BLaER1 (cell line): ENCODE results near the gene CAD.
A peak's percentile ranks its signal among the peaks of the same experiment; 100 is the strongest.
"Not testable (repeated sequence)": the region's sequence is repeated elsewhere in the genome, so short reads cannot be mapped to it uniquely, and the experiment has no call there.

Experiments used
- H3K27ac ChIP-seq: shearing (Covaris generic); formaldehyde crosslinking; 2 replicates; pipeline ENCODE4 v1.8.1; 2022
- H3K27me3 ChIP-seq: shearing (Covaris generic); formaldehyde crosslinking; 2 replicates; pipeline ENCODE4 v1.8.1; 2022
- H3K36me3 ChIP-seq: shearing (Covaris generic); formaldehyde crosslinking; 2 replicates; pipeline ENCODE4 v1.8.1; 2022
- H3K4me1 ChIP-seq: shearing (Covaris generic); formaldehyde crosslinking; 2 replicates; pipeline ENCODE4 v1.8.1; 2022
- H3K4me2 ChIP-seq: shearing (Covaris generic); formaldehyde crosslinking; 2 replicates; pipeline ENCODE4 v1.8.1; 2022
- H3K4me3 ChIP-seq: shearing (Covaris generic); formaldehyde crosslinking; 2 replicates; pipeline ENCODE4 v1.8.1; 2022
- H3K9ac ChIP-seq: shearing (Covaris generic); formaldehyde crosslinking; 2 replicates; pipeline ENCODE4 v1.8.1; 2022
- H3K9me3 ChIP-seq: shearing (Covaris generic); formaldehyde crosslinking; 2 replicates; pipeline ENCODE4 v1.8.1; 2022
- H4K20me1 ChIP-seq: shearing (Covaris generic); formaldehyde crosslinking; 2 replicates; pipeline ENCODE4 v1.8.1; 2022
- Cebpa-rat ChIP-seq: shearing (Covaris generic); IDR thresholded peaks from 2 replicates; pipeline ENCODE4 v1.8.1; 2022

The CAD gene

GRCh38 chr2:27217173-27218121 lies at the start of gene CAD:
CAD (plus strand) TSS chr2:27217369; CDS start chr2:27217552, 183 bp downstream.
- Histone ChIP-seq H3K9ac (peak within 1 kb of the TSS; percentile 93), H3K9me3 (no peaks in the 10 kb centered on the region), H3K27ac (peak within 1 kb of the TSS; percentile 95), H3K4me2 (peak within 1 kb of the TSS; percentile 82), H3K27me3 (no peaks in the 10 kb centered on the region), H4K20me1 (no peaks in the 10 kb centered on the region), H3K4me1 (peaks cover 36% of the 10 kb centered on the region), H3K36me3 (peaks cover 55% of the 10 kb centered on the region), H3K4me3 (peak within 1 kb of the TSS; percentile 80)
- no peak for TF ChIP-seq Cebpa-rat

- H3K4me1 ChIP-seq = peaks cover 10% of the 10 kb centered on the region; the same call in 1 of the 2 replicates
- no peak for TF ChIP-seq Cebpa-rat
- no peaks in the 10 kb centered on the region for H3K9me3 ChIP-seq
- H4K20me1 ChIP-seq = no peaks in the 10 kb centered on the region
- peak overlapping the region; percentile 69 for H3K4me2 ChIP-seq
- H3K4me3 ChIP-seq = no peak overlapping the region
- H3K36me3 ChIP-seq = no peaks in the 10 kb centered on the region
- H3K27ac ChIP-seq = no peak overlapping the region
- H3K27me3 ChIP-seq = no peaks in the 10 kb centered on the region
- H3K9ac ChIP-seq = no peak overlapping the region
Observed at GRCh38 chr2:27170581-27171337, 46.4 kb upstream of the CAD start.

GRCh38 chr2:27171351-27171848 lies 45.8 kb upstream of the CAD start:
- no peak for TF ChIP-seq Cebpa-rat
- no peaks in the 10 kb centered on the region for H3K36me3 ChIP-seq
- no peaks in the 10 kb centered on the region for H3K27me3 ChIP-seq
- no peaks in the 10 kb centered on the region for H3K9me3 ChIP-seq
- H3K4me2 ChIP-seq = no peak overlapping the region
- H3K9ac ChIP-seq = no peak overlapping the region
- H3K27ac ChIP-seq = no peak overlapping the region
- no peak overlapping the region for H3K4me3 ChIP-seq
- no peaks in the 10 kb centered on the region for H4K20me1 ChIP-seq
- H3K4me1 ChIP-seq = peaks cover 10% of the 10 kb centered on the region; the same call in 1 of the 2 replicates

- H3K4me1 ChIP-seq = peaks cover 10% of the 10 kb centered on the region; the same call in 1 of the 2 replicates
- no peak overlapping the region for H3K4me3 ChIP-seq
- H4K20me1 ChIP-seq = no peaks in the 10 kb centered on the region
- no peak for TF ChIP-seq Cebpa-rat
- H3K9ac ChIP-seq = no peak overlapping the region
- no peaks in the 10 kb centered on the region for H3K36me3 ChIP-seq
- H3K27ac ChIP-seq = no peak overlapping the region
- no peak overlapping the region for H3K4me2 ChIP-seq
- no peaks in the 10 kb centered on the region for H3K27me3 ChIP-seq
- no peaks in the 10 kb centered on the region for H3K9me3 ChIP-seq
Observed at GRCh38 chr2:27174638-27175037, 42.5 kb upstream of the CAD start.

- TF ChIP-seq Cebpa-rat = no peak
- H3K27ac ChIP-seq = no peak overlapping the region
Observed at GRCh38 chr2:27175330-27175729, 41.8 kb upstream of the CAD start.

GRCh38 chr2:27175781-27176180 lies 41.4 kb upstream of the CAD start:
- not testable (repeated sequence) for H3K4me2 ChIP-seq, H3K9me3 ChIP-seq, H4K20me1 ChIP-seq, H3K9ac ChIP-seq, H3K27ac ChIP-seq, H3K4me1 ChIP-seq, H3K4me3 ChIP-seq, H3K27me3 ChIP-seq, H3K36me3 ChIP-seq

More at GRCh38 chr2:27175330-27175729, 41.8 kb upstream of the CAD start:
- Histone ChIP-seq H3K27me3 (no peaks in the 10 kb centered on the region), H3K9ac (no peak overlapping the region), H4K20me1 (no peaks in the 10 kb centered on the region), H3K4me3 (no peak overlapping the region), H3K36me3 (no peaks in the 10 kb centered on the region), H3K9me3 (no peaks in the 10 kb centered on the region), H3K4me1 (peaks cover 6% of the 10 kb centered on the region; the same call in 1 of the 2 replicates), H3K4me2 (no peak overlapping the region)

- no peak overlapping the region for H3K9ac ChIP-seq
- no peak for TF ChIP-seq Cebpa-rat
Observed at GRCh38 chr2:27177441-27178351, 39.5 kb upstream of the CAD start.

GRCh38 chr2:27178469-27178868 lies 38.7 kb upstream of the CAD start:
- Histone ChIP-seq H3K9me3 (no peaks in the 10 kb centered on the region), H3K27ac (no peak overlapping the region), H3K4me2 (no peak overlapping the region), H4K20me1 (no peaks in the 10 kb centered on the region), H3K36me3 (no peaks in the 10 kb centered on the region), H3K4me3 (no peak overlapping the region), H3K27me3 (no peaks in the 10 kb centered on the region), H3K9ac (no peak overlapping the region), H3K4me1 (no peaks in the 10 kb centered on the region)
- TF ChIP-seq Cebpa-rat = no peak

More at GRCh38 chr2:27177441-27178351, 39.5 kb upstream of the CAD start:
- Histone ChIP-seq H3K4me3 (no peak overlapping the region), H3K27me3 (no peaks in the 10 kb centered on the region), H4K20me1 (no peaks in the 10 kb centered on the region), H3K27ac (no peak overlapping the region), H3K36me3 (no peaks in the 10 kb centered on the region), H3K9me3 (no peaks in the 10 kb centered on the region), H3K4me2 (no peak overlapping the region), H3K4me1 (no peaks in the 10 kb centered on the region)
